Stimulated activated CD8-positive, alpha-beta memory T cell treated with anti-CD3 and anti-CD28 coated beads, Interleukin-7, amount 100 ng/mL, for 4 hours (primary cell): ENCODE measurements around the gene PRKN.

ENCODE experiments used
- DNase-seq, 2 donors: peaks; one replicate each; pipeline ENCODE4 v3.0.0-alpha.2; 2020; ENCODE audit warnings: low read depth in 2 of 2

The PRKN gene

DNA sequence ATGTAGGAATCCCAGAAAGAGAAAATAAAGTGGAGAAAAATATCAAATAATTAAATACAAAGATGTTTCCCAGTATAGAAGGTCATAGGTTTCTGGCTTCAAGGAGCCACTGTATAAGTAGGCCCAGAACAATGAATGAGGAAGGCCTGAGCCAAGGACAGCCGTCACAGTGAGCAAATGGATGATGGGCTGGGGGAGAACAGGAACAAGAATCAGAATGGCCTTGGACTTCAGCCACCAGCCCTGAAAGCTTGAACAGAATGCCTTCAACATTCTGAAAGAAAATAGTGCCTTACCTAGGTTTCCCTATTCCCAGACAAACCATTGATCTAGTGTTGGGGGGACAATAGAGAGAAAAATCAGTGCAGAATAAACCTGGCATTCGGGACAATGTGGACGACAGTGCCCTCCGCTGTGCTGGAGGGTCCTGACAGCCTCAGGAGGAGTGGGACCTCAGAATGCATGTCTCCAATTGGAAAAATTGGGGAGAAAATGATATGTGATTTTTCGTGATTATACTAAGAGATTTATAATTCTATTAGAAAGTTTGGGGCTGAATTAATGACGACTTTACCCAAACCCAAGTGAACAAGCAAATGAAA, 1119.8 kb downstream of the PRKN start:
- no peak for DNase-seq

- DNase-seq = no peak
These were observed 1125.2 kb downstream of the PRKN start for GRCh38 chr6:161602359-161602758.

- DNase-seq = no peak
These were observed 1128.7 kb downstream of the PRKN start for GRCh38 chr6:161598896-161599295.

GRCh38 chr6:161596807-161597520, 1130.6 kb downstream of the PRKN start:
- no peak for DNase-seq

DNA sequence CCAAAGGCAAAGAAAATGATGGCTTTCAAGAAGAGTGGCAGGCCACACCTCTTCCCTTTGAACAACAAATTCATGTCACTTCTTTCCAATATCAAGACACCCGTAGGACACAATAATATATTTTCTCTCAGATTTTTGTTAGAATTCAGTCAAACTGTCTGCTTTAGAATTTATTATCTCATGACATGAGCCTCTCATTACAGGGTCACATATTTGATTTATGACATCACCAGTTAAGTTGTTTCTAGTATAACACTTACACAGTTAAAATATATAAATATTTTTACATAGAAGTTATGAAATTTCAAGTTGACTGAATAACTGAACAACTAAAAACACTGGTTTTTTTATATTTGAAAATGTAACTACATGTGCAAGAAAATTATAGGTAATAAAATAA, 1133.2 kb downstream of the PRKN start:
- DNase-seq = no peak

DNA sequence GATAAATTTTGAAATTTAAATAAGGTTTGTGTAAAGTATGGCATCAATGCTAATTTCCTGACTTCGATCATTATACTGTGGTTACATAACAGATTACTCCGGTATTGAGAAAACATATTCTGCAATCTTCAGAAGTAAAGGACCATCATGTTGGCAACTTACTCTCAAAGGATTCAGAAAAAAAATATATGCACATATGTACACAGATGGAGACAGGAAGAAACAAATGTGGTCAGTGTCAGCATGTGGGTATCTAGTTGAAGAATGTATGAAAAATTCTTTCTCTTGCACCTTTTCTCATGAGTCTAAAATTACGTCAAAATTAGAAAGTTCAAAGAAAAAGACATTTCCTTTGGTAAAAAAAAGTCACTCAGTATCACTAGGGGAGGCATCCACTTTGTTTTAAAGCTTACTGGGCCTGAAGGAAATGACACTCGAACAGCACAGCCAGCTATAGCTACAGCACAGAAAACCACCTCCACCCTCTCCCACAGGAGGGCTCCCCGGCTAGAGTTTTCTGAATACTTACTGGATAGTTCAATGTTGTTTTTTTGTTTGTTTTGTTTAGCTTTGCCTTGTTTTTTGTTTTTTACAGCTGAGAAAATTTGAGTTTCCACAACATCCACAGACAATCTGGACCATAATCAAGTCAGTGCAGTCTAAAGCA, 1136.5 kb downstream of the PRKN start:
- no peak for DNase-seq

GRCh38 chr6:161586887-161587286, 1140.7 kb downstream of the PRKN start:
- no peak for DNase-seq

DNA sequence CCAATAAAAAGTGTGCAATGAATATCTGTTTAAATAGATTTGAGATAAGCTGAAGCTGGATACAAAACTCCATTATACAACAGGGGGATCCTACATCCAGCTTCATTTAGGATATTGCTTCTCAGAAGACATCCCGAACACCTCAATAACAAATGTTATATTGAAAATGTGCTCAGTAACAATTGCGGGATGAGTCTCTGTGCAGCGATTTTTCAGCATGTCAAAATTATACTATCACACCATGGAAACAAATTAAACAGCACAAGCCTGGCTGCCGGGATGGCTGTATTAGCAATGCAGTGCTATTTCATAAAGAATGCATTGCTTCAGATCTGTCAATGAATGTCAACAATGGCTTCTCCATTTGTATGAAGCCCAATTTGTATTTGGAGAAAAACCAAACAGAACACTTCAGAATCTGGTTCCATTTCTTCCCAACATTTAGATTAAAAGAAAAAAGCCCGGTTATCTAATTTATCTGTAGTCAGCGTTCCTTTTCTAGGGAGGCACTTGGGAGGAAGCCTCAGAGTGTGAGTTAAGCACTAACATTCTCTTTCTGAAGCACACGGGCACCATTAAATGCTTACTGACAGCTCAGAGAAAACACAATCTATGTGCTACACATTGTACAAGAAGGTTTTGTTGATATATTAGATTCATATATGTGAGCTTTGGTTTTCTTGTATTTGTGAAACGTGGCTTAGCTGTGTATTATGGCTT, 1142.8 kb downstream of the PRKN start:
- no peak for DNase-seq

DNA sequence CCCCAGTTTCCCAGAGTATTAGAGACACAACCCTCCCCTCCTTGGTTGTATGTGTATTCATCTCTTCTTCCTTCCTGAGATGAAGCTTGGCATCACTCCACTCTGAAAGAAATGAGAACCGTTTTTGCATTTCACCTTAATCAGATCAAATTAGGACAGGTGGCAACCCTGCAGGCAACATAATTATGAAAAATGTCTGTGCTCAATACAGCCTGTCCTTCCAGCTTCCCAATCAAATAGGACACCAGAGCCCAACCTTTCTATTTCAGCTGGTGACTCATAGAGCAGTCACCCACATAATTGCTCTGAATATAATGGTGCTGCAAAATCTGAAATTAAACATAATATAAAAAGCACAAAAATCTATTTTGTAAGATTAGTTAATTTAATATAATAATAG, 1143.5 kb downstream of the PRKN start:
- DNase-seq = no peak

DNA sequence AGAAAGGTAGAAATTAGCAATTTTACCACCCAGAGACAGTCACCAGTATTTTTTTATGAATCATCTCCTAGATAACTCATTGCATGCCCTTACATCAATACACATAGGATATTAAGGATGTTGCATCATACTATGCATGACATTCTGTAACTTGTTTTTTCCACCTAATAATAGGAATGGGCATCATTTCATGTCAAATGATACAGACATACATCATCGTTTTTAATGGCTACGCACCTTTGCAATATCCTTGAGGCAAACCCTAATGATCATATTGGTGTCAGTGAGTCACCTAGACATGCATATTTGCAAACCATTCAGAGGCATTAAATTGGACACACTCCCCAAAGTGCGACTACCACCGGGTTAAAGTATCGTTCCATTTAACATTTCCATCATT, 1144.0 kb downstream of the PRKN start:
- no peak for DNase-seq

DNA sequence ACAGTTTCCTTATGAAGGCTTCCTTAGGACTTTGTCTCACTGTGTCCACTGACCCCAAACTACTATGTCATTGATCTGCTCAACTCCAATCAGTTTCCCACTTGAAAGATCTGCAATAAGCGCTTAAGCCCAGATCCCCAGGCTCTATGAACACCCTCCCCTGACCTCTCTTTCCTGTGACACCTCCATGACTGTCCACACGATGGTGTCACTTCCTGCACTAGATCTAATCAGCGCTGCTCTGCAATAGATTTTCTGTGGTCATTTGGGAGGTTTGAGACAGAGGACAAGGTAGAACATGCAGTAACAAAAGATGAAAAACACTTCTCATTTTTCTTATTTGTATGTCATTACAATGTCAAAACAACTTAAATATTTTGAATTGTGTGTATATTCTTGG, 1149.1 kb downstream of the PRKN start:
- no peak for DNase-seq

DNA sequence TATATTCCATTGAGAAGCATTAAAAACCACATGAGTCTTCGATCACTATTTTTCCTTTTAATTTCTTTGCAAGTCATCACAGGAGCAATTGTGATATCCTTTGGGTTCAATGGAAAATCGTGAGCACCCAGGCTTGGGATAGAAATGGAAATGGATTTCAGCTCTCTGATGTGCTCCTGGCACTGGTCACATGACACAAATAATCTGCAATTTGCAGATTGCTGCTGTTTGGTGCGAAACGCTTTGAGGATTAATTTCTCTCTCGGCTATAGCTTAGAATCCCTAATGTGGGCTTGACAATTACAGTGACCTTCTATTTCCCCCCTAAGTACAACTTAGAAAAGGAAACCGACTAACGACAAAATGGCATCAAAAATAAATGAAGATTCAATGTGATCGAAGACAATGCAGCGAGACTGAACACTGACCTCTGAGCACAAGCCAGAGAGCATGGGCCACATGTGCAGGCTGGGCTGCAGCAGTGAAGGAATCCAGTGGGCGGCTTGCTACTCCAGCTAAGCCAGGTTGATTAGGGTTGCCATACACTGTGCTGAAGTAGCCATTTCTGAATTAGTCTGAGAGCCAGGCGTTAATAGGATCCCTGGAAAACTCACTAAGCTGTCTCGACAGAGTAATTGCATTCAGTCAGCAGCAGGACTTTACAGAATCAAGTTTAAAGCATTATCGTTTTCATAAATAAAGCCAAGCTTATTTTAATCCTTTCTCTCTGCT, 1151.9 kb downstream of the PRKN start:
- no peak for DNase-seq

- DNase-seq = no peak
These were observed 1158.6 kb downstream of the PRKN start for GRCh38 chr6:161568885-161569456.

DNA sequence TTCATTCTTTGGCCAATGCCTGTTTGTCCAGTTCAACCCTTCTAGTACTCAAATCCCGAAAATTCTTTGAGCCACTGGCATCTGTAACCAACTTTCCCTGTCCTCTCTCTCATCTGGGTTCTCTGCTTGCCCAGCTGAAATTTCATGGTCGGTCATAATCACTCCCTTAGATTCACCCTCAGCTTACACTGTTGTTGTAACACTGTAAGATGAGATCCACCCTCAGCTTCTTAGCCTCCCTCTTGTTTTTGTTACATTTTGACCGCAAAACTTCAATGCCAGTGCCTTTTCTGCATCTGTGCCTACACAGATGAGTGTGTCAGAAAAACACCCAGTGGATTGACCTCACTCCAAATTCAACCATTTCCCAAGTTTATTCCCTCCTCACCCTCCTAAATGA, 1162.6 kb downstream of the PRKN start:
- DNase-seq = no peak

DNA sequence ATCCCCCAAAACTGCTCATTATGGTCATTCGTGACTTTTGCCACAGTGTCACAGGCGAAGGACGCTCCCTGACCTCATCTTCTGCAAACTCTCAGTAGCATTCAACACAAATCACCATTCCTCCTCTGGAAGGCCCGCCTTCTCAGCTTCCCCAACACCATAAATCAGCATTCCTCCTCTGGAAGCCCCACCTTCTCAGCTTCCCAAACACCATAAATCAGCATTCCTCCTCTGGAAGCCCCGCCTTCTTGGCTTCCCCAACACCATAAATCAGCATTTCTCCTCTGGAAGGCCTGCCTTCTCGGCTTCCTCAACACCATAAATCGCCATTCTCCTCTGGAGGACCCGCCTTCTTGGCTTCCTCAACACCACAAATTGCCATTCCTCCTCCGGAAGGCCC, 1165.7 kb downstream of the PRKN start:
- no peak for DNase-seq

DNA sequence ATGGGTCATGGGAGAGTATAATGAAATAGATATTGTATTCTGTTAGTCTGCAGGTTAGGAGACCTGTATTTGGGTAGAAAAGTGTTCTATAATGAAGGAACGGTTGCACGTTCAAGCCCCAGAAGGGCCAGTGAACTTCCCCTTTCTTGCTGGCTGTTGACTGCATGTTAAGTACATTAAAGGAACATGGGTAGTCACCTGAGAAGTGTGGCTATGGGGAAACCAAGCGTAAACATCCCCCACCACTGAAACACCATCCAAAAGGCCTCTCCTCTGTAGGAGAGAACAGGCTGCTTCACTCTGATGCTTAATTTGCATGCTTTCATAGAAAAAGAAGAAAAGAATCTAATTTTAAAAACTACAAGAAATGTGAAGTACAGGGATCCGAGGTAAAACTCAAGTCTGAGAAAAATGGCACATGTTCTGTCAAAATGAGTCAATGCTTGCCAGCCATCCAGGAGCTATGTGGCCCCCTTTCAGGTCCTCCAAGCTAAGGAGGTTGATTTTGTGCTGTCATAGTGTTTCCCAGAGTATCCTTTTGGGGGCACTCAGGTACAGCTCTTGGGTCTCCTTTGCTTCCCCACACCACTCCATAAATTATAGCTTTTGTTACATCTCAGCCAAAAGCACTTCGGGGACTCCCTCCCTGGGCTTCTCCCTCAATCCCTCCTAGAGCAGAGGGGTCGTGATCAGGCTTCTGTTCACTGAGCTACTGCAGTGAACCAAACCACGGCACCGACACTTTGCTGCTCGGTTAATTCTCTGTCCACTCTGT, 1170.0 kb downstream of the PRKN start:
- DNase-seq = no peak

DNA sequence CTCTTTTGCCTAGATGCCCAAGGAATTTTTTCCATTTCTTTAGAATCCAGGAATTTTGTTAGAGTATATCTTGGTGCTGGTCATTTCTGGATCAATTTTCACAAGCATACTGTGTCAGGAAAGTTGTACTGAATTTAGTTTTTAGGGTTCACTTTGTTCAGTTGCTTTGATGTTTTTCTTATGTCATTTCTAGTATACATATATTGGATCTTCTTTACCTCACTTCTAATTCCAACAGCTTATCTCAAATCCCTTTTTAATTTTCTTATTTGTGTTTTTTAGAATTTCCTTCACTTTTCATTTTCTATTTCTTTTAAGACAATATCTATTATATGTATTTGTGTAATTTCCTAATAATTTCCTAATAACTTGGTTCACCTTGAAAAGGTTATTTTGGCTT, 1172.7 kb downstream of the PRKN start:
- DNase-seq = no peak

GRCh38 chr6:161549977-161550655, 1177.5 kb downstream of the PRKN start:
- no peak for DNase-seq

GRCh38 chr6:161548713-161549296, 1178.8 kb downstream of the PRKN start:
- DNase-seq = no peak

GRCh38 chr6:161547617-161548016, 1179.9 kb downstream of the PRKN start:
- DNase-seq = no peak
